Prostate gland (tissue), 2 donors: ENCODE measurements around the gene EMP1. TPM values are rescaled to one million over a fixed set of nuclear protein-coding genes. Genes with fewer than 3 reads are reported as not detected.
"Not testable (repeated sequence)": the region's sequence is repeated elsewhere in the genome, so short reads cannot be mapped to it uniquely, and the experiment has no call there.

Experiments
- DNase-seq: peaks from one replicate; pipeline ENCODE4 v3.0.0-alpha.2; 2019; ENCODE audit warnings: low spot score
- H3K27ac ChIP-seq, 2 donors: fragments of 200-600 bp; sonication (generic); 2 replicates each; pipeline ENCODE4 v1.5.1; 2017 to 2019
- H3K27me3 ChIP-seq: fragments of 200-600 bp; sonication (generic); replicated peaks from 2 replicates; pipeline ENCODE4 v1.5.1; 2019; ENCODE audit not compliant: insufficient read depth
- H3K36me3 ChIP-seq, 2 donors: fragments of 200-600 bp; sonication (generic); 1 replicate in 1 of 2; 2 replicates in 1 of 2; pipeline versions ENCODE4 v1.5.1 to v1.8.1; 2017 to 2019
- H3K4me1 ChIP-seq: fragments of 200-600 bp; sonication (generic); replicated peaks from 2 replicates; pipeline ENCODE4 v1.5.1; 2019
- H3K4me3 ChIP-seq, 2 donors: fragments of 200-600 bp; sonication (generic); 2 replicates each; pipeline ENCODE4 v1.5.1; 2017 to 2019
- H3K9me3 ChIP-seq: fragments of 200-600 bp; sonication (generic); 2 replicates; pipeline ENCODE4 v1.5.1; 2017
- CTCF ChIP-seq, 4 experiments: fragments of 200-600 bp in 2 of 4; fragments of 450-650 bp in 2 of 4; sonication (generic) in 2 of 4; IDR thresholded peaks; 1 replicate in 3 of 4; 2 replicates in 1 of 4; pipeline ENCODE4 v1.5.1; 2016 to 2019; ENCODE audit warnings: antibody characterized with exemption in 4 of 4, mild to moderate bottlenecking in 2 of 4, moderate library complexity in 2 of 4
- POLR2A ChIP-seq: fragments of 450-650 bp; IDR thresholded peaks from one replicate; pipeline ENCODE4 v1.6.1; 2016; ENCODE audit warnings: antibody characterized with exemption, mild to moderate bottlenecking
- POLR2AphosphoS5 ChIP-seq: sonication (generic); formaldehyde crosslinking; IDR thresholded peaks from one replicate; pipeline ENCODE4 v1.6.1; 2017; ENCODE audit warnings: antibody characterized with exemption
- WGBS: methylation state at CpG from one replicate; pipeline ENCODE4 v1.1.5; 2018; 5-methylcytosine and 5-hydroxymethylcytosine counted together
- intact Hi-C: fragments of 100-400 bp; cut with DNase I; formaldehyde crosslinking; loops from one replicate; pipeline ENCODE4 v1.14.2; 2022
- total RNA-seq, 2 donors: library from RNA; depleted of rRNA; stranded (reverse); fragments of >200 nt; gene quantifications; one replicate each; pipeline ENCODE4 v1.1.0, GENCODE V29; 2016

Gene EMP1
- total RNA-seq, 2 donors from 2014 or later = 38.9 to 71.6 TPM

- Histone ChIP-seq H3K4me1 (no peaks in the 10 kb centered on the region), H3K27ac (no peak overlapping the region), H3K36me3 (no peaks in the 10 kb centered on the region), H3K4me3 (no peak overlapping the region), H3K27me3 (no peaks in the 10 kb centered on the region), H3K9me3 (no peaks in the 10 kb centered on the region)
- DNase-seq = no peak
- intact Hi-C loops = loop anchor here (10.0 kb wide), 1 partner anchor 906 kb away; no protein-coding TSS in a partner anchor
- 45% methylated on average over 3 of the region's 3 CpGs for WGBS
- no peak for TF ChIP-seq POLR2AphosphoS5
- TF ChIP-seq CTCF (IDR thresholded peaks at IDR 0.05) = no peak
- no peak for TF ChIP-seq POLR2A
Observed at GRCh38 chr12:13258717-13259119, 62.2 kb downstream of the EMP1 start.

- H3K27me3 ChIP-seq, H3K4me3 ChIP-seq, H3K4me1 ChIP-seq, H3K36me3 ChIP-seq, H3K27ac ChIP-seq, H3K9me3 ChIP-seq, DNase-seq: not testable (repeated sequence)
- WGBS = 94% methylated on average over 7 of the region's 7 CpGs
- intact Hi-C loops = loop anchor here (10.0 kb wide), 1 partner anchor 905 kb away; no protein-coding TSS in a partner anchor
Observed at GRCh38 chr12:13259625-13260024, 63.1 kb downstream of the EMP1 start.

- H3K36me3 ChIP-seq, DNase-seq, H3K9me3 ChIP-seq, H3K4me1 ChIP-seq, H3K27ac ChIP-seq, intact Hi-C loops, H3K27me3 ChIP-seq, H3K4me3 ChIP-seq: not testable (repeated sequence)
- 93% methylated on average over 3 of the region's 3 CpGs for WGBS
Observed at GRCh38 chr12:13267826-13268225, 71.3 kb downstream of the EMP1 start.

GRCh38 chr12:13268581-13268980, 72.1 kb downstream of the EMP1 start:
- DNase-seq = no peak
- H3K9me3 ChIP-seq = no peaks in the 10 kb centered on the region
- no peaks in the 10 kb centered on the region for H3K27me3 ChIP-seq
- TF ChIP-seq POLR2A = no peak
- no peak for TF ChIP-seq CTCF (IDR thresholded peaks at IDR 0.05)
- no peak for TF ChIP-seq POLR2AphosphoS5
- H3K36me3 ChIP-seq = no peaks in the 10 kb centered on the region
- 89% methylated on average over 6 of the region's 6 CpGs for WGBS
- H3K4me3 ChIP-seq = no peak overlapping the region
- H3K27ac ChIP-seq = no peak overlapping the region
- intact Hi-C loops = no loop called here
- no peaks in the 10 kb centered on the region for H3K4me1 ChIP-seq

Other genes starting within 250 kb of the EMP1 start
- not detected for gene GPRC5D, start 244.6 kb upstream of the EMP1 start, total RNA-seq
- 10 to 100 TPM; 30.0 to 40.3 TPM for gene HEBP1, start 196.5 kb upstream of the EMP1 start, total RNA-seq
- 10 to 100 TPM; 14.7 to 24.3 TPM for gene FAM234B, start 152.3 kb upstream of the EMP1 start, total RNA-seq
- 10 to 100 TPM in 1 of 2 donors, not detected in 1; 21.2 TPM for gene GSG1, start 93.1 kb upstream of the EMP1 start, total RNA-seq